HG03571 (cell line): ENCODE data around the gene ABCC10.
"Not testable (repeated sequence)": the region's sequence is repeated elsewhere in the genome, so short reads cannot be mapped to it uniquely, and the experiment has no call there.

Experiments used
- ATAC-seq: cut with Tn5 transposase; IDR thresholded peaks from one replicate; pipeline ENCODE4 v1.9.1; 2021; ENCODE audit not compliant: unreplicated experiment

ABCC10 gene

GRCh38 chr6:43494321-43494720 lies 67.0 kb downstream of the ABCC10 start:
- ATAC-seq = no peak

GRCh38 chr6:43494766-43495165 lies 67.4 kb downstream of the ABCC10 start:
- ATAC-seq = no peak

GRCh38 chr6:43495409-43495941 lies 68.1 kb downstream of the ABCC10 start:
- no peak for ATAC-seq

- no peak for ATAC-seq
Observed at GRCh38 chr6:43496370-43497128, 69.2 kb downstream of the ABCC10 start.

GRCh38 chr6:43497129-43497396 lies 69.7 kb downstream of the ABCC10 start:
- ATAC-seq = no peak

GRCh38 chr6:43497689-43498088 lies 70.3 kb downstream of the ABCC10 start:
- no peak for ATAC-seq

- ATAC-seq = not testable (repeated sequence)
Observed at GRCh38 chr6:43498291-43498690, 71.0 kb downstream of the ABCC10 start.

- ATAC-seq = no peak
Observed at GRCh38 chr6:43499028-43499815, 71.9 kb downstream of the ABCC10 start.
